ENCODE results near the gene AGPAT3. TPM values are rescaled to one million over a fixed set of nuclear protein-coding genes. Genes with fewer than 3 reads are reported as not detected.
A peak's percentile ranks its signal among the peaks of the same experiment; 100 is the strongest.

The AGPAT3 gene
- total RNA-seq, 2 donors from 2014 or later: 31.3 to 53.5 TPM

DNA sequence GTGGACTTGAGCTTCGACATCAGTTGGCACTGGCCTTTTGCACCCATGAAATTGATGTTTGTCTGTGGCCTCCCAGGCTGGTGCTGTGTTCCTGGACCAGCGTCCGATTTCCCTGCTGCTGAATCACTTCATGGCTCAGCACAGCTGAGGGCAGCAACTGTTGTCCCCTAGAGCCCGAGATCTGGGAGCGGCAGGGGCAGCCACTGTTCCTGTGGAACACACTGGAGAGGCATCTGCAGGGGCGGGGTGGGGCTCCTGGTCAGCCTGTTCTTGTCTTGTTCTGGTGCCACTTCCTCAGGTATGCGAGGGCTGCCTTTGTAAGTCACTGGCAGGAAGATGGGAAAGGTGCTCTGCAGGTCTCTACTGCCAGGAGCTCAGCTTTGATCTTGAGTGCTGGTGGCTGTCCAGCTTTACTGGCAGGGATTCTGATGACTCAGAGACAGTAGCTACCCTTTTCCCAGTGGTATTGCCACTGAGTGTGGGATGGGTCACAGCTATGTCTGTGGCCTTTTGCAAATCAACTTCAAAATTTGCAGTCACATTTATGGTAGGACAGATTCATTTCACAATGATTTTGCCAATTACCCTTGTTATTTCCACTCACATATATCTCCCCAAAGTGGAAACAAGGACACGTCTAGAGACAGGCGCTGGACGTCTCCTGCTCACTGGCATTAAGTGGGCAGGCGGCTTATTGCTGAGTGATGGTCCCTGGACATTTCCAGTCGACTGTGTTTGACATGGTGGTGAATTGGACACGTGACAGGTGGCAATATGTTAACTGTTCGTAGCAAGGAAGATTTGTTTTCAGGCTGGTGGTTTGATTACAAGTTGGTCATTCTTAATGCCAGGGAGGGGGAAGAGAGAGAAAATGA lies 15.3 kb downstream of the AGPAT3 start:
- no peaks in the 10 kb centered on the region for H3K9me3 ChIP-seq
- H3K4me3 ChIP-seq: no peak overlapping the region
- WGBS: 40% methylated on average over 14 of the region's 14 CpGs
- H3K27me3 ChIP-seq (replicated peaks; ENCODE audit: insufficient read depth): no peaks in the 10 kb centered on the region
- intact Hi-C loops (cut with DNase I): no loop called here
- no peaks in the 10 kb centered on the region for H3K36me3 ChIP-seq
- H3K4me1 ChIP-seq (replicated peaks): no peaks in the 10 kb centered on the region
- H3K27ac ChIP-seq: peak overlapping the region in 1 of 2 donors; percentile 24
- peak; percentile 90 for DNase-seq (ENCODE audit: low spot score)
- peak; percentile 82 for TF ChIP-seq POLR2AphosphoS5 (IDR thresholded peaks at IDR 0.05)
- TF ChIP-seq, protein P1, sequence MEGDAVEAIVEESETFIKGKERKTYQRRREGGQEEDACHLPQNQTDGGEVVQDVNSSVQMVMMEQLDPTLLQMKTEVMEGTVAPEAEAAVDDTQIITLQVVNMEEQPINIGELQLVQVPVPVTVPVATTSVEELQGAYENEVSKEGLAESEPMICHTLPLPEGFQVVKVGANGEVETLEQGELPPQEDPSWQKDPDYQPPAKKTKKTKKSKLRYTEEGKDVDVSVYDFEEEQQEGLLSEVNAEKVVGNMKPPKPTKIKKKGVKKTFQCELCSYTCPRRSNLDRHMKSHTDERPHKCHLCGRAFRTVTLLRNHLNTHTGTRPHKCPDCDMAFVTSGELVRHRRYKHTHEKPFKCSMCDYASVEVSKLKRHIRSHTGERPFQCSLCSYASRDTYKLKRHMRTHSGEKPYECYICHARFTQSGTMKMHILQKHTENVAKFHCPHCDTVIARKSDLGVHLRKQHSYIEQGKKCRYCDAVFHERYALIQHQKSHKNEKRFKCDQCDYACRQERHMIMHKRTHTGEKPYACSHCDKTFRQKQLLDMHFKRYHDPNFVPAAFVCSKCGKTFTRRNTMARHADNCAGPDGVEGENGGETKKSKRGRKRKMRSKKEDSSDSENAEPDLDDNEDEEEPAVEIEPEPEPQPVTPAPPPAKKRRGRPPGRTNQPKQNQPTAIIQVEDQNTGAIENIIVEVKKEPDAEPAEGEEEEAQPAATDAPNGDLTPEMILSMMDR (IDR thresholded peaks at IDR 0.05): no peak

DNA sequence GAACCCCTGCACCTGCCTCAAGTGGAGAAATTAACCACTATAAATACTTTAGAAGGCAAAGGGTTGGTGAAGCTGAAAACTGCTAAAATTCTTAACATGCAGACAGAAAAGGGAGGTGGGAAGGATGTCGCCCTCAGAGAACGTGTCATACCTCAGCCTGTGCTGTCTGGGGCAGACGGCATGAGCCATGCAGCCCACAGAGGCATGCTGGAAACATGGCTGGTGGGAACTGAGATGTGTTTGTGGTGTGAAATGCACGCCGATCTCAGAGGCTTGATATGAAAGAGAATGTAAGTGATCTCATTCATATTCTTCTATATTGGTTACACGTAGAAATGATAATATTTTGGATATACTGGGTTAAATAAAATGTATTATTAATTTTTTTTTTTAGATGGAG lies 16.3 kb downstream of the AGPAT3 start:
- intact Hi-C loops (cut with DNase I): no loop called here

DNA sequence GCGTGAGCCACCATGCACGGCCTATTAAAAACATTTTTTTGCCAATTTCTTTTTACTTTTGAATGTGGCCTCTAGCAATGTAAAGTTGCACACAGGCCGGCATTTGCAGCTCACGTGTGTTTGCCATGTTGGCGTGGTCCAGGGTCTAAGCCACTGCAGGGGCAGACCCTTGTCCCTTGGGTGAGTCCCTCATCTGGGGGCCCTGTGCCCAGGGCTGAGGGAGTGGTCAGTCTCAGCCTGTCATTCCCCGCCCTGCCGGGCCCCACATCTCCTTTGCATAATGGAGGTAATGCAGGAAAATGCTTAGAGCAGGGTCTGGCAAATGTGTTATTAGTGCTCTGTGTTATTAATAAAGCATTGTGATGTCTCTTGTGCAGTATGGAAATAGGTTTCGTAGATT lies 16.9 kb downstream of the AGPAT3 start:
- intact Hi-C loops (cut with DNase I): no loop called here
- H3K36me3 ChIP-seq: no peaks in the 10 kb centered on the region
- TF ChIP-seq, protein P1 (IDR thresholded peaks at IDR 0.05): no peak
- TF ChIP-seq POLR2A (IDR thresholded peaks at IDR 0.05): no peak
- no peak for TF ChIP-seq POLR2AphosphoS5 (IDR thresholded peaks at IDR 0.05)
- no peaks in the 10 kb centered on the region for H3K4me1 ChIP-seq (replicated peaks)
- no peak overlapping the region for H3K27ac ChIP-seq
- DNase-seq (ENCODE audit: low spot score): no peak
- no peak overlapping the region for H3K4me3 ChIP-seq
- H3K9me3 ChIP-seq: no peaks in the 10 kb centered on the region
- 96% methylated on average over 8 of the region's 8 CpGs for WGBS
- H3K27me3 ChIP-seq (replicated peaks; ENCODE audit: insufficient read depth): no peaks in the 10 kb centered on the region

More for the DNA sequence above, 16.3 kb downstream of the AGPAT3 start:
- H3K4me3 ChIP-seq: no peak overlapping the region
- no peak for TF ChIP-seq POLR2A (IDR thresholded peaks at IDR 0.05)
- TF ChIP-seq, protein P1 (IDR thresholded peaks at IDR 0.05): no peak
- no peak for TF ChIP-seq POLR2AphosphoS5 (IDR thresholded peaks at IDR 0.05)
- H3K27ac ChIP-seq: no peak overlapping the region
- H3K9me3 ChIP-seq: no peaks in the 10 kb centered on the region
- H3K4me1 ChIP-seq (replicated peaks): no peaks in the 10 kb centered on the region
- WGBS: 83% methylated on average over 6 of the region's 6 CpGs
- no peaks in the 10 kb centered on the region for H3K27me3 ChIP-seq (replicated peaks; ENCODE audit: insufficient read depth)
- DNase-seq (ENCODE audit: low spot score): no peak
- no peaks in the 10 kb centered on the region for H3K36me3 ChIP-seq

DNA sequence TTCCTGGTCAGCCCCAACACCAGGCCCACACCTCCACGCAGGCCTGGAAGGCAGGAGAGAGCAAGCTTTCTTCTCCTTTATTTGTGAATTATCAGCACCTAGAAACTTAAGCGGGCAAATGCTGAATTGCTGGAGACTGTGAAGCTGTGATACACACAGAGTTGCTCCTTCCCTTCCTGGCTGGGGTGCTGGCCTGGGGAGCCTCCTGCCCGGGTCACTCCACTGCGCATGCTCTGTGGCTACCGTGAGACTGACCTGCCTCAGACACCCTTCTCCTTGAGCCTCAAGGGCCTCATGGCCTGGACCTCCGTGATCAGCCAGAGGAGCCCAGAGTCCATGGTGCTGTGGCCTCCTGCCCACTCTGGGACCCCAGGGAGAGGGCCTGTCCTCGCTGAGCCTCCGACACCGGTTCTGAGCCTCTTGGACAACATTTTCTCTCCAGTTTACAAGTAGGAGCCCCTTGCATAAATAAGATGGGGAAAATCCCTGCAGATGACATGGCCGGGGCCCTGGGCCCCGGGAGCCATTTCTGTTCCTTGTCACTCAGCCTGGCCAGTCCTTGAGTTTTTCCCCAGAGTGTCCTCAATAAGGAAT lies 18.0 kb downstream of the AGPAT3 start:
- no peak overlapping the region for H3K27ac ChIP-seq
- intact Hi-C loops (cut with DNase I): no loop called here
- no peak overlapping the region for H3K4me3 ChIP-seq
- no peak for TF ChIP-seq POLR2A (IDR thresholded peaks at IDR 0.05)
- TF ChIP-seq, protein P1 (IDR thresholded peaks at IDR 0.05): no peak
- no peak for TF ChIP-seq POLR2AphosphoS5 (IDR thresholded peaks at IDR 0.05)
- no peaks in the 10 kb centered on the region for H3K4me1 ChIP-seq (replicated peaks)
- H3K36me3 ChIP-seq: no peaks in the 10 kb centered on the region
- WGBS: 92% methylated on average over 11 of the region's 11 CpGs
- H3K27me3 ChIP-seq (replicated peaks; ENCODE audit: insufficient read depth): no peaks in the 10 kb centered on the region
- DNase-seq (ENCODE audit: low spot score): no peak
- H3K9me3 ChIP-seq: no peaks in the 10 kb centered on the region

Data from prostate gland (tissue), 2 donors.